Suprapubic skin (tissue), 4 donors: ENCODE results near the gene ARHGAP19.

Experiments used
- EP300 ChIP-seq: sonication (generic); formaldehyde crosslinking; IDR thresholded peaks from one replicate; pipeline ENCODE4 v1.6.1; 2017; ENCODE audit warnings: antibody characterized with exemption
- POLR2A ChIP-seq, 2 donors: fragments of 450-650 bp; IDR thresholded peaks; one replicate each; pipeline ENCODE4 v1.6.1; 2017; ENCODE audit warnings: antibody characterized with exemption in 2 of 2, mild to moderate bottlenecking in 2 of 2, moderate library complexity in 2 of 2
- POLR2AphosphoS5 ChIP-seq, 3 donors: sonication (generic); formaldehyde crosslinking; IDR thresholded peaks; one replicate each; pipeline ENCODE4 v1.6.1; 2017; ENCODE audit warnings: antibody characterized with exemption in 3 of 3
- TF ChIP-seq, protein P1 (sequence below), 2 donors: fragments of 200-600 bp in 1 of 2; fragments of 450-650 bp in 1 of 2; sonication (generic) in 1 of 2; IDR thresholded peaks; one replicate each; pipeline ENCODE4 v1.5.1; 2016 to 2019; ENCODE audit warnings: antibody characterized with exemption in 2 of 2, mild to moderate bottlenecking in 1 of 2, moderate library complexity in 1 of 2

DNA sequence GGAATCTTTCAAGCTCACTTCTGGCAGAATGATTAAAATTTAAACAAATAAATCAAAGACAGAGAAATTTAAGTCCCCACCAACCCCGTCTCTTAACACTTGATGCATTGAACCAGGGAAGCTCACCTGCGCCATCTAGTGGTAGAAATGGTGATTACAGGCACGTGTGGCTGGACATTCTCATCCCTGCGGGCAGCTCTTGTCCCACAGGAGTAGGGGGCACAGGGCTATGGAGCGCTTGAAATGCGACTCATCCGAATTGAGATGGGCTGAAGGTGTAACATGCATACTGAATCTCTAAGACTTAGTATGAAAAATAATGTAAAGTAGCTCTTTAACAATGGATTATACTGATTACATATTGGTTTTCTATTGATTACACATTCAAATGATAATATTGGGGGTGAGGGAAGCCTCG is 81.9 kb downstream of the ARHGAP19 start:
- TF ChIP-seq, protein P1, sequence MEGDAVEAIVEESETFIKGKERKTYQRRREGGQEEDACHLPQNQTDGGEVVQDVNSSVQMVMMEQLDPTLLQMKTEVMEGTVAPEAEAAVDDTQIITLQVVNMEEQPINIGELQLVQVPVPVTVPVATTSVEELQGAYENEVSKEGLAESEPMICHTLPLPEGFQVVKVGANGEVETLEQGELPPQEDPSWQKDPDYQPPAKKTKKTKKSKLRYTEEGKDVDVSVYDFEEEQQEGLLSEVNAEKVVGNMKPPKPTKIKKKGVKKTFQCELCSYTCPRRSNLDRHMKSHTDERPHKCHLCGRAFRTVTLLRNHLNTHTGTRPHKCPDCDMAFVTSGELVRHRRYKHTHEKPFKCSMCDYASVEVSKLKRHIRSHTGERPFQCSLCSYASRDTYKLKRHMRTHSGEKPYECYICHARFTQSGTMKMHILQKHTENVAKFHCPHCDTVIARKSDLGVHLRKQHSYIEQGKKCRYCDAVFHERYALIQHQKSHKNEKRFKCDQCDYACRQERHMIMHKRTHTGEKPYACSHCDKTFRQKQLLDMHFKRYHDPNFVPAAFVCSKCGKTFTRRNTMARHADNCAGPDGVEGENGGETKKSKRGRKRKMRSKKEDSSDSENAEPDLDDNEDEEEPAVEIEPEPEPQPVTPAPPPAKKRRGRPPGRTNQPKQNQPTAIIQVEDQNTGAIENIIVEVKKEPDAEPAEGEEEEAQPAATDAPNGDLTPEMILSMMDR (IDR thresholded peaks at IDR 0.05), result peak; percentile 82 to 91
- TF ChIP-seq POLR2AphosphoS5 (IDR thresholded peaks at IDR 0.05), result no peak
- no peak for TF ChIP-seq EP300
- no peak for TF ChIP-seq POLR2A (IDR thresholded peaks at IDR 0.05)
